HUES64 (cell line): ENCODE data around the gene GRIA1.

Experiments used
- H3K27ac ChIP-seq: 2 replicates; pipeline ENCODE4 v1.7.0; 2013; ENCODE audit warnings: low read depth, low read length, inconsistent platforms
- H3K27me3 ChIP-seq: 2 replicates; pipeline ENCODE4 v1.6.1; 2013; ENCODE audit warnings: mild to moderate bottlenecking, low read length; ENCODE audit not compliant: insufficient read depth
- H3K36me3 ChIP-seq: 2 replicates; pipeline ENCODE4 v1.6.1; 2013; ENCODE audit warnings: mild to moderate bottlenecking, low read length; ENCODE audit not compliant: insufficient read depth
- H3K4me1 ChIP-seq: 2 replicates; pipeline ENCODE4 v1.6.1; 2013; ENCODE audit warnings: mild to moderate bottlenecking, low read length, moderate library complexity; ENCODE audit not compliant: insufficient read depth
- H3K4me3 ChIP-seq: 2 replicates; pipeline ENCODE4 v1.5.1; 2013; ENCODE audit warnings: mild to moderate bottlenecking, low read length, moderate library complexity
- H3K9ac ChIP-seq: 2 replicates; pipeline ENCODE4 v1.6.1; 2013; ENCODE audit warnings: mild to moderate bottlenecking, low read depth, low read length
- H3K9me3 ChIP-seq: 2 replicates; pipeline ENCODE4 v1.6.1; 2013; ENCODE audit warnings: low read depth, low read length; ENCODE audit not compliant: insufficient read depth
- WGBS: fragments of 150-250, 120-280 bp; methylation state at CpG from one replicate; pipeline ENCODE4 v1.1.7; 2013; ENCODE audit warnings: missing lambda C conversion rate; 5-methylcytosine and 5-hydroxymethylcytosine counted together

Gene GRIA1

GRCh38 chr5:153629027-153629895 lies 138.8 kb downstream of the GRIA1 start:
- Histone ChIP-seq H3K4me1 (peaks cover 24% of the 10 kb centered on the region), H3K36me3 (no peaks in the 10 kb centered on the region), H3K9ac (no peak overlapping the region), H3K9me3 (no peaks in the 10 kb centered on the region), H3K27ac (peak overlapping the region; percentile 15), H3K27me3 (no peaks in the 10 kb centered on the region), H3K4me3 (no peak overlapping the region)
- 46% methylated on average over 8 of the region's 9 CpGs for WGBS

GRCh38 chr5:153630546-153630945 lies 140.1 kb downstream of the GRIA1 start:
- Histone ChIP-seq H3K27me3 (no peaks in the 10 kb centered on the region), H3K9me3 (no peaks in the 10 kb centered on the region), H3K36me3 (no peaks in the 10 kb centered on the region), H3K9ac (no peak overlapping the region), H3K4me1 (peaks cover 24% of the 10 kb centered on the region), H3K4me3 (no peak overlapping the region), H3K27ac (no peak overlapping the region)

GRCh38 chr5:153632748-153633290 lies 142.3 kb downstream of the GRIA1 start:
- Histone ChIP-seq H3K9me3 (no peaks in the 10 kb centered on the region), H3K27ac (no peak overlapping the region), H3K4me3 (no peak overlapping the region), H3K9ac (no peak overlapping the region), H3K36me3 (no peaks in the 10 kb centered on the region), H3K27me3 (no peaks in the 10 kb centered on the region), H3K4me1 (peaks cover 24% of the 10 kb centered on the region)

- peaks cover 6% of the 10 kb centered on the region for H3K4me1 ChIP-seq
- no peaks in the 10 kb centered on the region for H3K9me3 ChIP-seq
- no peaks in the 10 kb centered on the region for H3K27me3 ChIP-seq
- H3K4me3 ChIP-seq: no peak overlapping the region
- H3K27ac ChIP-seq: no peak overlapping the region
- H3K36me3 ChIP-seq: no peaks in the 10 kb centered on the region
- H3K9ac ChIP-seq: no peak overlapping the region
- WGBS: no CpG with 5 or more reads among the region's 1 CpG
These were observed 146.4 kb downstream of the GRIA1 start for GRCh38 chr5:153636670-153637451.

GRCh38 chr5:153640293-153640692 lies 149.8 kb downstream of the GRIA1 start:
- no peak overlapping the region for H3K27ac ChIP-seq
- no peaks in the 10 kb centered on the region for H3K4me1 ChIP-seq
- no peaks in the 10 kb centered on the region for H3K27me3 ChIP-seq
- no peaks in the 10 kb centered on the region for H3K9me3 ChIP-seq
- H3K4me3 ChIP-seq: no peak overlapping the region
- H3K9ac ChIP-seq: no peak overlapping the region
- no peaks in the 10 kb centered on the region for H3K36me3 ChIP-seq
- 100% methylated on average over 2 of the region's 2 CpGs for WGBS

- no peaks in the 10 kb centered on the region for H3K36me3 ChIP-seq
- H3K27me3 ChIP-seq: no peaks in the 10 kb centered on the region
- no peak overlapping the region for H3K9ac ChIP-seq
- no peaks in the 10 kb centered on the region for H3K9me3 ChIP-seq
- H3K27ac ChIP-seq: no peak overlapping the region
- H3K4me3 ChIP-seq: no peak overlapping the region
- WGBS: 77% methylated on average over 4 of the region's 4 CpGs
- no peaks in the 10 kb centered on the region for H3K4me1 ChIP-seq
These were observed 150.8 kb downstream of the GRIA1 start for GRCh38 chr5:153641183-153641688.

GRCh38 chr5:153654504-153655200 lies 164.2 kb downstream of the GRIA1 start:
- Histone ChIP-seq H3K9me3 (no peaks in the 10 kb centered on the region), H3K27ac (no peak overlapping the region), H3K4me1 (peaks cover 16% of the 10 kb centered on the region; the same call in 1 of the 2 replicates), H3K4me3 (no peak overlapping the region), H3K9ac (no peak overlapping the region), H3K36me3 (no peaks in the 10 kb centered on the region), H3K27me3 (no peaks in the 10 kb centered on the region)
- 96% methylated on average over 3 of the region's 3 CpGs for WGBS

GRCh38 chr5:153655201-153655510 lies 164.7 kb downstream of the GRIA1 start:
- Histone ChIP-seq H3K36me3 (no peaks in the 10 kb centered on the region), H3K9me3 (no peaks in the 10 kb centered on the region), H3K27me3 (no peaks in the 10 kb centered on the region), H3K4me3 (no peak overlapping the region), H3K4me1 (peaks cover 18% of the 10 kb centered on the region; the same call in 1 of the 2 replicates), H3K27ac (no peak overlapping the region), H3K9ac (no peak overlapping the region)
- 81% methylated on average over 3 of the region's 3 CpGs for WGBS

- Histone ChIP-seq H3K4me1 (peaks cover 33% of the 10 kb centered on the region; the same call in 1 of the 2 replicates), H3K9ac (no peak overlapping the region), H3K9me3 (no peaks in the 10 kb centered on the region), H3K27me3 (no peaks in the 10 kb centered on the region), H3K27ac (peak overlapping the region; percentile 44; the same call in 1 of the 2 replicates), H3K36me3 (no peaks in the 10 kb centered on the region), H3K4me3 (no peak overlapping the region)
- WGBS: no CpG with 5 or more reads among the region's 1 CpG
These were observed 167.7 kb downstream of the GRIA1 start for GRCh38 chr5:153658149-153658548.

GRCh38 chr5:153658606-153659005 lies 168.1 kb downstream of the GRIA1 start:
- WGBS: 18% methylated on average over 4 of the region's 5 CpGs
- Histone ChIP-seq H3K9ac (no peak overlapping the region), H3K4me3 (no peak overlapping the region), H3K27ac (peak overlapping the region; percentile 44; the same call in 1 of the 2 replicates), H3K36me3 (no peaks in the 10 kb centered on the region), H3K9me3 (no peaks in the 10 kb centered on the region), H3K27me3 (no peaks in the 10 kb centered on the region), H3K4me1 (peaks cover 33% of the 10 kb centered on the region; the same call in 1 of the 2 replicates)
